Tibial nerve (tissue), 4 donors: ENCODE measurements around the gene NFE2L1.

ENCODE experiments used
- CTCF ChIP-seq, 5 experiments: fragments of 200-600 bp in 3 of 5; fragments of 450-650 bp in 2 of 5; sonication (generic) in 3 of 5; IDR thresholded peaks; one replicate each; pipeline ENCODE4 v1.5.1; 2016 to 2019; ENCODE audit warnings: antibody characterized with exemption in 5 of 5, mild to moderate bottlenecking in 3 of 5, moderate library complexity in 2 of 5
- EP300 ChIP-seq, 2 donors: sonication (generic); formaldehyde crosslinking; IDR thresholded peaks; one replicate each; pipeline ENCODE4 v1.6.1; 2017; ENCODE audit warnings: antibody characterized with exemption in 2 of 2, mild to moderate bottlenecking in 1 of 2
- POLR2A ChIP-seq, 2 donors: fragments of 450-650 bp; IDR thresholded peaks; one replicate each; pipeline ENCODE4 v1.6.1; 2017; ENCODE audit warnings: antibody characterized with exemption in 2 of 2, mild to moderate bottlenecking in 2 of 2, moderate library complexity in 2 of 2

GRCh38 chr17:48066656-48067055 lies 18.5 kb downstream of the NFE2L1 start:
- TF ChIP-seq EP300 (IDR thresholded peaks at IDR 0.05): no peak
- no peak for TF ChIP-seq POLR2A (IDR thresholded peaks at IDR 0.05)
- no peak for TF ChIP-seq CTCF (IDR thresholded peaks at IDR 0.05)
